Bladder microvascular endothelial cell (primary cell): ENCODE results near the gene GSX2. TPM values are rescaled to one million over a fixed set of nuclear protein-coding genes. Genes with fewer than 3 reads are reported as not detected.

Experiments used
- total RNA-seq: library from RNA; depleted of rRNA; stranded (reverse); fragments of >200 nt; gene quantifications from 2 replicates; pipeline ENCODE4 v1.2.3, GENCODE V29; 2014

Gene GSX2
- not detected in 2 replicates for total RNA-seq

GRCh38 chr4:54099748-54100574 is at the start of gene GSX2:
Gene GSX2 (plus strand): TSS chr4:54100163. CDS start chr4:54100345, 182 bp downstream.

DNA sequence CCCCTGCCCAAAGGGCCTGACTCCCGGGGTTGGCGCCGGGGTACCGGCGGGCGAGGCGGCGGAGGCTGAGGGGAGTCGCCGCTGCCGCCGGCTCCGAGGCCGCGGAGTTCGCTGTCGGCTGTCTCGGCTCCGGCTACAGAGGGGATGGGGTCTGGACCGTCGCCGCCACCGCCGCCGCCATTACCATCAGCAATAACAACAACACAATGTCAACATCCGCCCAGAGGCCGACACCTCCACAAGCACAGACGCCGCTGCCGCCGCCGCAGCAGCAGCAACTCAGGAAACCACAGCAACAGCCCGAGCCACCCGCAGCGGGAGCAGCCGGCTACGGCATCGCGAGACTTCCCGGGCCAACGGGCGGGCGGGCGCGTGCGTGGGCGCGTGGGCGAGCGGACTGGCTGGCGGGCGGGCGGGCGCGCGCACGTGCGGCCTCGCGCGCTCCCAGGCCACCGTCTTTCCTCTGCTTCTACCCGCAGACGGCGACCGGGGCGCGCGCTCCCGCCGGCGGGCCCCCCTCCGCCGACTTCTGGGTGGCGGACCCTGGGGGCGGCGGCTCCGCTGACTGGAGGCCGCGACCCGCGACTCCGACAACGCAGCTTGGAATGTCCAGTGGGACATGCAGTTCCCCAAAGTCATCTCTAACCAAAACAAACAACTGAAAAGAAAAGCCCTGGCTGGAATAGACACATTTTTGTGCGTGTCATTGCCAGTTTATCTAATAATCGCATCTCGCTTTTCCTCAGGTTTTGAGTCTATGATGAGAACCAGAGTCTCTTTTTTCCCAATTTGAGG is 35.4 kb upstream of the GSX2 start, which contains the start of gene CHIC2:
Gene CHIC2 (minus strand): TSS at position 289 of the 795 bp plus-strand sequence. CDS start 305 bp downstream, outside the sequence.

Other genes starting within 250 kb of the GSX2 start
- gene CHIC2, start 35.6 kb upstream of the GSX2 start, total RNA-seq, result 35.3 and 77.2 TPM in 2 replicates
- gene PDGFRA, start 129.1 kb downstream of the GSX2 start, total RNA-seq, result 0.76 and 0.81 TPM in 2 replicates